ENCODE results near the gene LALBA.
"Not testable (repeated sequence)": the region's sequence is repeated elsewhere in the genome, so short reads cannot be mapped to it uniquely, and the experiment has no call there.

Gene LALBA

DNA sequence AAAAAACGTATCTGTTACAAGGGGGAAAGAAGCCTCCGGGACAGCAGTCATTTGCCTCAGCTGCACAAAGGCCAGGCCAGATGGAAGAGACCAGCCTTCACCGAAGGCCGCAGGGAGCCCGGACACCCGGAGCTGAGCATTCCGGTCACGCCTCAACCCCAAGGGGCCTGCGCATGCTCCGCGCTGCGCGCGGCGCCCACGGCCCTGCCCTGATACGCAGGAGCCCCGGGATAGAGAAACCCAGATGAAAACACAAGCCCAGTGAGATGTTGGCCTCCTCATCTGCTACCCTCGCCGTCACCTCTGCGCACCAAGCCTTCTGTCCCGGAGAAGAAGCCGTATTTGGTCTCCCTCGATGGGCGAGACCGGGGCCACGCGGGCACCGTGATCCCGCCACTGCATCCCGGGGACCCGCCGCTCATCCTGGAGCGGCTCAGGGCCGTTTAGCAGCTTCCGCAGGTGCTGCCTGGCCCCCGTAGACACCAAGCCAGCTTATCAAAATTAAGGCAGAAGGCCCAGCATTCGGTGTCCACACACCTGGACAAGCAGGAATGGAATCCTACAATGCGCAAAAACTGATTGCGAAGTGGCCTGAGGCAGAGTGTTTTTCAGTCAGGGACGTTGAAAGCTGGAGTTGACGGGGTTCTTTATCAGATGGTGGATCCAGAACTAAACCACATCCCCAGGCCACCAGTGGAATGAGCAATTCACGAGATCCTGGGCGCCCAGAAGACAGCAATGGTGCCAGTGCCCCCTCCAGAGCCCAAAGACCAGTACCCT lies 41.8 kb downstream of the LALBA start:
- TF ChIP-seq, protein P1, sequence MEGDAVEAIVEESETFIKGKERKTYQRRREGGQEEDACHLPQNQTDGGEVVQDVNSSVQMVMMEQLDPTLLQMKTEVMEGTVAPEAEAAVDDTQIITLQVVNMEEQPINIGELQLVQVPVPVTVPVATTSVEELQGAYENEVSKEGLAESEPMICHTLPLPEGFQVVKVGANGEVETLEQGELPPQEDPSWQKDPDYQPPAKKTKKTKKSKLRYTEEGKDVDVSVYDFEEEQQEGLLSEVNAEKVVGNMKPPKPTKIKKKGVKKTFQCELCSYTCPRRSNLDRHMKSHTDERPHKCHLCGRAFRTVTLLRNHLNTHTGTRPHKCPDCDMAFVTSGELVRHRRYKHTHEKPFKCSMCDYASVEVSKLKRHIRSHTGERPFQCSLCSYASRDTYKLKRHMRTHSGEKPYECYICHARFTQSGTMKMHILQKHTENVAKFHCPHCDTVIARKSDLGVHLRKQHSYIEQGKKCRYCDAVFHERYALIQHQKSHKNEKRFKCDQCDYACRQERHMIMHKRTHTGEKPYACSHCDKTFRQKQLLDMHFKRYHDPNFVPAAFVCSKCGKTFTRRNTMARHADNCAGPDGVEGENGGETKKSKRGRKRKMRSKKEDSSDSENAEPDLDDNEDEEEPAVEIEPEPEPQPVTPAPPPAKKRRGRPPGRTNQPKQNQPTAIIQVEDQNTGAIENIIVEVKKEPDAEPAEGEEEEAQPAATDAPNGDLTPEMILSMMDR (IDR thresholded peaks at IDR 0.05; ENCODE audit: low read depth, low read length): no peak
- no peak overlapping the region for H3K4me3 ChIP-seq (ENCODE audit: low read depth, low read length)

DNA sequence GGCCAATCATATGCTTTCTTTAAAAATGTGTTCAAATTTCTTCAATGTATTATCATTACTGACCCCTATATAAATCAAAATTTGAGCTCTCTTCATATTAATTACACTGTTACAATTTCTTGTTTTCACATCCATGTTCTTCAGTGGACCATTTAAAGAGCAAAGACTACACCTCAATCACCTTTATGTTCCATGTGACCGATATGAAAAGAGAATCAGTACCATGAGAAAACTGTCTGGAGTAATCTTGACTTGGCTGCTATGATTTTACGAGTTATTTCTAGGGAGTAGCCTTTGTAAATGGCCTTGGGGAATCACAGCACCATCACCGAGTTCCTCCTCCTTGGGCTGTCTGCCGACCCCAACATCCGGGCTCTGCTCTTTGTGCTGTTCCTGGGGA lies 44.5 kb downstream of the LALBA start, which contains the start of gene OR8S1:
OR8S1 (plus strand) TSS at position 301 of the 400 bp plus-strand sequence; CDS start at position 301, 0 bp downstream.
- no peak within 1 kb of the TSS for H3K4me3 ChIP-seq (ENCODE audit: low read depth, low read length)
- TF ChIP-seq, protein P1 (IDR thresholded peaks at IDR 0.05; ENCODE audit: low read depth, low read length): no peak

DNA sequence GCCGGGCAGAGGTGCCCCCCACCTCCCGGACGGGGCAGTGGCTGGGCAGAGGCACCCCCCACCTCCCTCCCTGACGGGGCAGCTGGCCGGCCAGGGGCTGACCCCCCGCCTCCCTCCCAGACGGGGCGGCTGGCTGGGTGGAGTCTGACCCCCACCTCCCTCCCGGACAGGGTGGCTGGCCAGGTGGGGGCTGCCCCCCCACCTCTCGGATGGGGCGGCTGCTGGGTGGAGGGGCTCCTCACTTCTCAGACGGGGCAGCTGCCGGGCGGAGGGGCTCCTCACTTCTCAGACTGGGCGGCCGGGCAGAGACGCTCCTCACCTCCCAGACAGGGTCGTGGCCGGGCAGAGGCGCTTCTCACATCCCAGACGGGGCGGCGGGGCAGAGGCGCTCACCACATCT lies 49.5 kb downstream of the LALBA start:
- not testable (repeated sequence) for H3K4me3 ChIP-seq (ENCODE audit: low read depth, low read length)

Data from WI38 (cell line).